Stimulated activated CD4-positive, alpha-beta T cell treated with anti-CD3 and anti-CD28 coated beads, Interleukin-15, amount 100 ng/mL, for 1 hour (primary cell): ENCODE results near the gene WASHC3.

Experiments
- DNase-seq, 2 donors: peaks; one replicate each; pipeline ENCODE4 v3.0.0-alpha.2; 2020; ENCODE audit warnings: low read depth in 1 of 2, low spot score in 1 of 2

Gene WASHC3

DNA sequence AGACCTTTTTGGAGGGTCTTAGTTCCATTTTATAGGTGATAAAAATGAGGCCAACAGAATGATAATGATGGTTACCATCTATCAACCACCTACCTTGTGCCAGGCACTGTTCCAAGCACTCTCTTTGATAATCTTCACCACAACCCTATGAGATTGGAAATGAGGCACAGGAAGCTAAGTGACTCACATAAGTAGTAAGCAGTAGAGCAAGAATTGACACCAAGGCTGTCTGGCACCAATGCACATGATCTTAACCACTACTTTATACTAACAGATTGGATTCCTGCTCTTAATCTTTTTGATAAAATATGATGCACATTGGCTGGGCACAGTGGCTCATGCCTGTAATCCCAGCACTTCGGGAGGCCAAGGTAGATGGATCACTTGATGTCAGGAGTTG is 93.0 kb downstream of the WASHC3 start:
- DNase-seq = no peak

DNA sequence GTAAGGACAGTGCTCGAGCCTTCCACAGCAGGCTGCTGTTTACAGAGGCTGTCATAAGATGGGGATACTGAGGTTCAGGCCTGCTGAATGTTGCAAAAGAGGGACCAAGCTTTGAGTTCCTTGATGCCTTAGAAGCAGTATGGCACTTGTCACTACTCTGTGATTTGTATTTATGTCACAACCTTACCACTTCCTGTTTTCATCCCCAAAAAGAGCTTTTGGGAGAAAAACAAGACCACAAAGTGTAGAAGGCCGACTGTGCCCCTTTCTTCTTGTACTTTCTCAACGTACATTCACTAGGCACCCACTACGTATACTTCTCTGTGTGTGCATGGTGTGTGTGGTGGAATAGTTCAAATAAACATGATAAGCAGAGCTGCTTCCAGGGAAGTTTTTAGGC is 94.3 kb downstream of the WASHC3 start:
- DNase-seq = no peak

DNA sequence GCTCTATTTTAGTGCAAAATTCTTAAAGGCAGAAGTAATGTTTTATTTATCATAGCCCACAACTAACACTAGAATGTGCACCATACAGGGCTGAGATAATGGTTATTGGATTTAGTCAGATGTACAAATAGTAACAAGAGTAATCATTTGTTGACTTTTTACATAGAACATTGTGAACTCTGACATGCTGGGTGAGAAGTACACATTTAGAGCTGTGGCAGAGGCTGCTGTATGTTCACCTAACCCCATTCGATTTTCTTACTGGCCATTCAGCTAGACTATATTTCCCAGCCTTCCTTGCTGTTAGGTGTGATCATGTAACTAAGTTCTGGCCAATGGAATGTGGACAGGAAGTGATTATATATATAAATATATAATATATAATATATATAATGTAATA is 95.3 kb downstream of the WASHC3 start:
- DNase-seq = no peak

DNA sequence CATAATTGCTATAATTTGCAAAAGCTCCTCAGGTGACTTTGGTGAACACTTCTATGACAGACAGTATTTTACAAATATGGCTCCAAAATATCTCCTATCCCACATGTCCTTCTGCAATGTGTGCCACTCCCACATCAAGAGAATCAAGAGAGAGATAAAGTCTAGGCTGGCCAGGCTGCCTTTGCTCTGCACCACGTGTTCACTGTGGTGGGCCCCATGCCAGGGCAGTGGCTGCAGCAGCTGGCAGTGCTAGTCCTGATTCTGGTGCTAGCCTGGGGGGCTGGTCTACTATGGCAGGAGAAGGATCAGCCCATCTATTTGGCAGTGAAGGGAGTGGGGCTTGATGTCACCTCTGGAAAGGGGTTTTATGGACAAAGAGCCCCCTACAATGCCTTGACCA is 98.1 kb downstream of the WASHC3 start:
- no peak for DNase-seq
